Stimulated activated CD4-positive, alpha-beta T cell treated with anti-CD3 and anti-CD28 coated beads, TNF-alpha, amount 100 ng/mL, for 48 hours (primary cell): Measurements from ENCODE around the gene PPTC7.
"Not testable (repeated sequence)": the region's sequence is repeated elsewhere in the genome, so short reads cannot be mapped to it uniquely, and the experiment has no call there.

Experiments used
- DNase-seq, 3 donors: peaks; one replicate each; pipeline ENCODE4 v3.0.0-alpha.2; 2020; ENCODE audit warnings: low read depth in 3 of 3

PPTC7 gene

DNA sequence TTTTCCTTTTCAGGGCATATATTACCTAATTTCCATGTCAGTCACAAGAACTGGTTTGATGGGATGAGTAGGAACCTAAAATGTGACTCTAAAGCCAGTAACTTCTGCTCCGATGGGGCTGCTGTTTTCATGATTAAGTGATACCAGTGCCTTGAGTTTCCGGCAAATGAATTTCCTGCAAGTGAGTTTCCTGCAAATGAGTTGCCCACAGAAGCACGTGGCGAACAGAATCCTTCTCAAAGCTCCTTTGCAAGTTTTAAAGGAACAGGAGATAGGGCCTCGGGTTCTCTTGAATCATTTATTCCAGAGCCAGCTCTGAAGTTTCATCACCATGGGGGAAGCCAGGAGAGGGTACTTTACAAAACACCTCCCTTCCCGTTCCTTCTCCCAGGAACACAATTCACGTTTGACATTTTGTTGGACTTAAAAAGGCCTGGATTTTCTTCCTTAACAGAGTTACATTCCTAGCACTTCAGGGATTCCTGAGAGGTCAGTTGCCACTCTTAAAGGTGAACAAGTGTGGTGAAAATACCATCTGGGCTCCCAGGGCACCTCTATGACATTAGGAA, 2.2 kb upstream of the PPTC7 start:
- peak in 1 of 3 donors; percentile 19 for DNase-seq

DNA sequence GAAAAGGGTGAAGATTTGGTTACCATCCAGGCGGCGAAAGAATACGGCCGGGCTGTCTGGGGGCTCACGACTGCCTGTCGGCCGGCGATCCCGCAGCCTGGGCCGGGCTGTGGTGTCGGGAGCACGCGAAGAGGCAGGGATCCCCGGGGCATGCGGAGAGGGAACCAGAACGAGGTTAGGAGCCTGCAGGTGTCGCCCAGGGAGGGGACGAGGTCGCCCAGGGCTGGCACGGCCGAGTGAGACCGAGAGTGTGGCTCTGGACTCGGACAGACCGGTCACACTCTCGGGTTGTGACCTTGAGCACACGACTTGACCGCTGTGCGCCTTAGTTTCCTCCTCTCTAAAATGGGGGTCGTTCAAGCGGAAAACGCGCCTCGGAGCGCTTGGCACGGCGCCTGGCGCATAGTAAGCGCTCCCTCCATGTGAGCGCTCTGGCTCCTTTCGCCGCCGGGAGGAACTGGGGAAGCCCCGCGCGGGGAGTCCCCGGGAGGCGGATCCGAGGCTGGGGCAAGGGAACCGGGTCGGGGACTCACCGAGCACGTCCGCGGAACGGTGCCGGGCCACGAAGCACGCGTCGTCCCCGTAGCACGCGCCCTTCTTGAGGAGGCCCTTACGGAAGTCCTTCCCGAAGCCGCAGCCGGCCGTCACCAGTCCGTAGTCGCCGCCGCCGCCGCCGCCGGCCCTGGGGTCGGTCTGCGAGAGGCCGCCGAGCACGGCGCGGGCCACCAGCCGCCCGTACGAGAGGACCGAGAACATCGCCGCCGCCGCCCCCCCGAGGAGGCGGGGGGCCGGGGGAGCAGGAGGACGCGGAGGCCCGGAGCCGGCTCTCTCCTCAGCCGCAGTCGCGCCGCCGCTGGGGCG, 612 bp downstream of the PPTC7 start:
- DNase-seq, result peak in 2 of 3 donors; percentile 52 to 57

DNA sequence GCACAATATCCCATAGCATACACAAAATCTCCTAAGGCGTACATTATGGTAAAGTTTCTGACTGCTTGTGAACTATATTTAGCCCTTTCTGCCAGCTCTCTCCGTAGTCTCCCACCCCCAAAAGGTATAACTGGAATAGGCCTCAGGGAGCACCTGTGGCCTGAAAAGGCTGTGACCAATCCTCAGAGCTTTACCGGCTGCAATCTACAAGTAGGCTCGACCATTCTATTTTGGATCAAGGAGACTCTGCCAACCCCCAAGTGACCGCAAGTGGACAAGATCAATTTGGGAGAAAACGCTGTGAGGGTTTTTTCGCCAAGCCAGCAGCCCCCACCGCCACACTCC, 1.2 kb downstream of the PPTC7 start:
- DNase-seq, result no peak

DNA sequence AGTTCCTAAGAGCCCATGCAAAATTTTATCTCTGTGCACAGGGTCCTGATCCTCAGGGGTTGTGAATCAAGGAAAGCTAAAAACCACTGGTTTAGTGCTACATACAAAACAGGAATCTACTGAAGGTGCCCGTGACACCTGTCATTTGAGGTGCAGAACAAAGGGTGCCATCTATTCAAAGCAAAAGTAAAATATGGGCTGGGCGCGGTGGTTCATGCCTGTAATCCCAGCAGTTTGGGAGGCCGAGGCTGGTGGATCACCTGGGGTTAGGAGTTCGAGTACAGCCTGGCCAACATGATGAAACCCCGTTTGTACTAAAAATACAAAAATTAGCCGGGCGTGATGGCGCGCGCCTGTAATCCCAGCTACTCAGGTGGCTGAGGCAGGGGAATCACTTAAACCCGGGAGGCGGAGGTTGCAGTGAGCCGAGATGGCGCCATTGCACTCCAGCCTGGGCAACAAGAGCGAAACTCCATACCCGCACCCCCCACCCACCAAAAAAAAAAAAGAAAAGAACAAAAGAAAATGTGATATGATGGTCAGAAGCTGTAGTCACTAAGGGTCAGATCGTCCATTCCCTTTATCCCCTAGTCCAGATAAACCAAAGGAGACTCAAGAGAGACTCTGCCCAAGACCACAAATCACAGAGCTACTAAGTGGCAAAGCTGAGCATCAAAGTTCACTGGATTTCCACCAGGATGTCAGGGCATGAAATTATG, 3.4 kb downstream of the PPTC7 start:
- no peak for DNase-seq

- DNase-seq, result peak in 1 of 3 donors; percentile 25
These were observed 4.2 kb downstream of the PPTC7 start for GRCh38 chr12:110578694-110579534.

DNA sequence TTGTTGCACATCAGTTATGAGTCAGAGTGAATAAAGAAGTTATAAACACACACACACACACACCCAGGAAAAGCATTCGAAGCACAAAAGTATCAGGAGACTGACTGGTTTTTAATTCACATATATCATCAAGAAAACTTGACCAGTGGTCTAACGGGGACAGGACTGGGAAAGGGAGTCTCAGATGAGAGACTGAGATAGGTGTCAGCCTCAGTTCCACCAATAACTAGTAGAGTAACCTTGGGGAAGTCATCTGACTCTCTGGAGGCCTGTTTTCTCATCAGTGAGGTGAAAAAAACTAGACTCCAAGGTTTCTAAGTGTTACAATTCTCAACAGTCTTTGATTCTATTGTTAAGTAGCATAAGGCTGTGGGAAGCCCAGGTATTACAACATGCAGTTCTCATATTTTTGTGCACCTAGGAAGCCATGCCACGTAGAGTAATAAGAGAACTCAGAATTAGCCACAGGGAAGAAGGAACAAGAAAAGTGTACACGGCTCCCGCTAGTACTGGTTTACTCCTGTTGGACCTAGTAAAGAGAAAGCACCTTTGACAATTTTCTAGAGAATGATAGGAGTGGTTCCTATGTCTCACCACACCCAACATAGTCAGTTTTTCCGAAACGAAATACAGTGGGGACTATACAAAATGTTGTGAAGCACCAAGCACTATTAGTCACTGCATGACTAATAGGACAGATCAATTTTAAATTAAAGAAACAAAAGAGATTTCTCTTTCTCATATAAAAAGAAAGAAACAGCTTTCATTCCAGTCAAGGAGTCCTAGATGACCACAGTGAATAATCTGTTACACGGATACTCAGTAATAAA, 5.0 kb downstream of the PPTC7 start:
- DNase-seq, result no peak

DNA sequence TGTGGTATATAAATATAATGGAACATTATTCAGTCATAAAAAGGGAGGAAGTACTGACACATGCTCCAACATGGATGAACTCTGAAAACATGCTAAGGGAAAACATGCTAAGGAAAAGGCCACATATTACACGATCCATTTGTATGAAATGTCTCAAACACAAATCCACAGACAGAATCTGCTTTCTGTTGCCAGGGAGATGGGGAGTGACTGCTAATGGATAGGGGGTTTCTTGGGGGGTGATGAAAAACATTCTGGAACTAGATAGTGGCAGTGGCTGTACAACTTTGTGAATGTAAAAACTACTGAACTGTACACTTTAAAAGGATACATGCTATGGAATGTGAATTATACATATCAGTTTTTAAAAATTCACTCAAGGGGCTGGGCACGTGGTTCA, 6.6 kb downstream of the PPTC7 start:
- DNase-seq, result no peak

DNA sequence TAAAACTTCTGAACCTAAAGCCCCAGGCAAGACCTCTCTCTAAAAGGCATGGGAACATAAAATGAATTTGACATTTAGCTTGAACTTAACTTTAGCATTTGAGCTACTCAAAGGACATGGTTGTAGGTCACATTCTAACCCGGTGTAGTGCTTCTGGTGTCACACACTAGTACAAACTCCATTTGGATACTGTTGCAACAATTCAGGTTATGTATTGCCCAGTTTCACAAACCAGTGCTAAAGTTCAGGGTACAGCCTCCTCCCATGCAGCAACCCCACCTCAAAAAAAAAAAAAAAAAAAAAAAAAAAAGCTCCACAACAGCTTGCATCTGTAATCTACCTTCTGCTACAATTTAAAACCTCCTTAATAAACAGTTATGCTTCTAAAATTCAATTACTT, 7.8 kb downstream of the PPTC7 start:
- no peak for DNase-seq

DNA sequence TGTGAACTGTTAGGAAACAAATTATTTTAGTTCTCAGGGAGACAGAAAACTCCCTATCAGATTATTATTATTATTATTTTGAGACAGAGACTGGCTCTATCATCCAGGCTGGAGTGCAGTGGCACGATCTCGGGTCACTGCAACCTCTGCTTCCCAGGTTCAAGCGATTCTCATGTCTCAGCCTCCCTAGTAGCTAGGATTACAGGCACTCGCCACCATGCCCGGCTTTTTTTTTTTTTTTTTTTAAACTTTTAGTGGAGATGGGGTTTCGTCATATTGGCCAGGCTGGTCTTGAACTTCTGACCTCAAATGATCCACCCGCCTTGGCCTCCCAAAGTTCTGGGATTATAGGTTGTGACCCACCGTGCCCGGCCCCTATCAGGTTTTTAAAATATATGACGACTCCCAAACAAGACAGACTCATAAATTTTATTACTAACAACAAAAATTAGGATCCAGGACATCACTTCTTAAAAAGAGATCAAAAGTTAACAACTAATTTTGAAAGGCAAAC, 8.3 kb downstream of the PPTC7 start:
- not testable (repeated sequence) for DNase-seq

DNA sequence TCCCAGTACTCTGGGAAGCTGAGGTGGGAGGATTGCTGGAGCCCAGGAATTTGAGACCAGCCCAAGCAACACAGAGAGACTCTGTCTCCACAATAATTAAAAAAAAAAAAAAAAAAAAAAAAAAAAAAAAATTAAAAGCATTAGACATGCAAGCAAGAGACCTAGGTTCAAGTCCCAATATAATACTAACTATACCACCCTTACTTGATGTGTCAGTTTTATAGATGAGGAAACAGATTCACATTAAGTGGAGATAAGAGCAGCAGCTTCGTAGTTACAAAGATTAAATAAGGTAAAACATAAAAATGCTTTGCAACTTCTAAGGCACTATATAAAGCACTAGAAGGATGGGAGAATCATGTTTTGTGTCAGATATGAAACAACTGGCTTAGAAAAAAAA, 9.1 kb downstream of the PPTC7 start:
- no peak for DNase-seq

DNA sequence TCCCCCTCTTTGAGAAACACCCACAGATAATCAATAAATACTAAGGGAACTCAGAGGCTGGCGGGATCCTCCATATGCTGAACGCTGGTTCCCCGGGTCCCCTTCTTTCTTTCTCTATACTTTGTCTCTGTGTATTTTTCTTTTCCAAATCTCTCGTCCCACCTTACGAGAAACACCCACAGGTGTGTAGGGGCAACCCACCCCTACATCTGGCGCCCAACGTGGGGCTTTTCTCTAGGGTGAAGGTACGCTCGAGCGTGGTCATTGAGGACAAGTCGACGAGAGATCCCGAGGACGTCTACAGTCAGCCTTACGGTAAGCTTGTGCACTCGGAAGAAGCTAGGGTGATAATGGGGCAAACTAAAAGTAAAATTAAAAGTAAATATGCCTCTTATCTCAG, 12.3 kb downstream of the PPTC7 start:
- not testable (repeated sequence) for DNase-seq

DNA sequence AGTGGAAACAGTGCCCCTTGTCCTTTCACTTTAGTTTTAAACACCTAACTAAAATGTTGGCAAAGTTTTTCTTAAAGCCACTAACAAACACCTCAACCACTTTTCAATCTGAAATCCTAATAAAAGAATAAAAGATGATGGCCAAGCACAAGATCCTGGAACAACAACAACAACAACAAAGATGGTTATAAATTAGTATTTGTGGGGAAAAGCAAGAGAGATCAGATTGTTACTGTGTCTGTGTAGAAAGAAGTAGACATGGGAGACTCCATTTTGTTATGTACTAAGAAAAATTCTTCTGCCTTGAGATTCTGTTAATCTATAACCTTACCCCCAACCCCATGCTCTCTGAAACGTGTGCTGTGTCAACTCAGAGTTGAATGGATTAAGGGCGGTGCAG, 13.3 kb downstream of the PPTC7 start:
- not testable (repeated sequence) for DNase-seq

DNA sequence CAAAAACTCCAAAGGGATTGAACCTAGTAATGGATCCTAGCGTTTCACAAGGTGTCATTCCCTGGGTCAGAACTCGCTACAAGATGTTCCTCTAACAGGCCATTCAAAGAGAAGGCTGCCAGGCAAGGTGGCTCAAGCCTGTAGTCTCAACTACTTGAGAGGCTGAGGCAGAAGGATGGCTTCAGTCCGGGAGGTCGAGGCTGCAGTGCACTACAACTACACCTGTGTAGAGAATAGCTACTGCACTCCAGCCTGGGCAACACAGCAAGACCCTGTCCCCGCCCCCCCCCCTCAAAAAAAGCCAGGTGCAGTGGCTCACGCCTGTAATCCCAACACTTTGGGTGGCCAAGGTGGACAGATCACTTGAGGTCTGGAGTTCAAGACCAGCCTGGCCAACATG, 14.4 kb downstream of the PPTC7 start:
- DNase-seq, result no peak

- DNase-seq, result no peak
These were observed 16.1 kb downstream of the PPTC7 start for GRCh38 chr12:110566993-110567392.

GRCh38 chr12:110565894-110566871, 16.9 kb downstream of the PPTC7 start:
- DNase-seq, result no peak

GRCh38 chr12:110564471-110564991, 18.6 kb downstream of the PPTC7 start:
- no peak for DNase-seq

GRCh38 chr12:110563702-110564470, 19.2 kb downstream of the PPTC7 start:
- DNase-seq, result no peak

DNA sequence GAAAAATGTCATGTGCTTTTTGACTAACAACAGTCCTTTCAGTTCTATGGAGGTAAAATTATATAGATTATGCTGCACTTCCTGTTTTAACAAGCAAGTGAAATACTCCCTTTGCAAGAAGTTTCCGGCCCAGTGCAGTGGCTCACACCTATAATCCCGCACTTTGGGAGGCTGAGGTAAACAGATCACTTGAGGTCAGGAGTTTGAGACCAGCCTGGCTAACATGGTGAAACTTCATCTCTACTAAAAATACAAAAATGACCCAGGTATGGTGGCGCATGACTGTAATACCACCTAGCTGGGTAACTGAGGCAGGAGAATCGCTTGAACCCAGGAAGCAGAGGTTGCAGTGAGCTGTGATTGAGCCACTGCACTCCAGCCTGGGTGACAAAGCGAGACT, 20.7 kb downstream of the PPTC7 start:
- peak in 1 of 3 donors; percentile 29 for DNase-seq
